Measurements from ENCODE around the gene DGKK.
"Not testable (repeated sequence)": the region's sequence is repeated elsewhere in the genome, so short reads cannot be mapped to it uniquely, and the experiment has no call there.

DGKK gene

DNA sequence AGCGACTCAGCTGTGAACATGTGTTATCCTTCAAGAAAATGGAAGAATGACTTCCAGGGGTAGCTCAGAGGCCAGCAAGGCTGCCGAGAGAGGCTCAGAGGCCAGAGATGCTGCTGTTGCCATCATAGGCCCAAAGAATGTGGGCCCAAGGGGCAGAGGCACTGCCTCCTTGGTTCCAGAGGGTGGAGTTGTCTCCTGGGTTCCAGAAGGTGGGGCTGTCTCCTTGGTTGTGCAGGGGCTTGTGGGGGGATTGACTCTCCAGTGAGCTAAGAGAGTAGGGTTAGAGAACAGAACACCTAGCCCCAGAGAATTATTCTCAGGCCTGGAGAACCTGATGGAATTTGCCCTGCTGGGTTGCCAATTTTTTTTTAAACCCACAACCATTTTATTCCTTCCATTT lies 62.6 kb downstream of the DGKK start:
- DNase-seq, result no peak

DNA sequence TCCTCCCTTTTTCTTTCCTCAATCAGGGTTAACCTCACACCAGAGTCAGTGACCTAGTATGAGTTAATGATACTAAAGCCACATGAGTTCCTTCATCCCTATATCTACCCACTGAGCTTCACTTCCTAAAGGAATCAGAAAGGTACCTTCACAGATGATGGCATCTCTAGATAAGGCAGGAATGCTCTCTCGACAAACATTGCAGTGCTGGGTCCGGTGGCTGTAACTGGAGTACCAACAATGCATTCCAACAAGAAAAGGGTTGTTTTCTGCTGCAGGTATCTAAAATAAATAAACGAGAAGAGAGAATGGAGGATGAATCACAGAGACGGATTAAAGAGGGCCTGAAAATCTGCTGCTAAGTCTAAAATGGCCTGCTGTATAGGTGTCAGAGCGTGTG lies 66.7 kb downstream of the DGKK start:
- no peak for DNase-seq

GRCh38 chrX:50402886-50403285 lies 67.7 kb downstream of the DGKK start:
- DNase-seq, result no peak

DNA sequence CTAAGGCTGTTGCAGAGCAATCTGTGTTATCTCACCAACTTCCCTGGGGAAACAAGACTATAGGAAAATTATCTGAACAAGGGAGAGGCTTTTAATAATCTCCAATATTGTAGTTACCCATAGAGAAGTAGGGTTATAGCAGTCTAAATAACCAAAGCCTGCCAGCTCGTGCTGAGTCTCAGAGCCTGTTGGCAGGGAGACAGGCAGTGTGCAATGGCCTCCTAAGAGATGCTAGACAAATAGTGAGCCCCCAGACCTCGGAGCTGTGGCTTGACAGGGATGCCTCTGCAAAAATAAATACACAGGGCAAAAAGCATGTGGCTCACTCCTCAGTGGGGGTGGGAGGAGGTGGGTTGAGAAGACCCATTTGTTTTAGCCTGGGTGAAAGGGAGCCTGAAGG lies 76.7 kb downstream of the DGKK start:
- DNase-seq, result no peak

DNA sequence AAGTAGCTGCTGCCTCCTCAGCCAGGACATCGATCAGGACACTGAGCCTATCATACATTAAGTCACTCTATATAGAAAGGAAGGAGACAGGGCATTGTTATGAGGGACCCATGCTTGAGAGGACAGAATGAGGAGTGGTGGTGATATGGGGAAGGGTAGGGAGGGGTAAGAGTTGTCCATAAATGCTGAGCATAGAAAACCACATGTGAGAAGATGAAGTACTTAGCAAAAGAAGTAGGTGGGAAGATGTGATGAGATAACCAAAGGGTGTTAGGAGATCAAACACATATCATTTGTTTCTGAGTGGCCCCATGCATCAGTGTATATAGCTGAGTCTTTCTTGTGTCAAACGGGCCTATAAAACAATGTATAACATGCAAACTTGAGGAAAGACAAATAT lies 84.1 kb downstream of the DGKK start:
- DNase-seq, result no peak

GRCh38 chrX:50381729-50382415 lies 88.8 kb downstream of the DGKK start:
- DNase-seq, result no peak

- no peak for DNase-seq
These were observed 95.0 kb downstream of the DGKK start for GRCh38 chrX:50375481-50376267.

DNA sequence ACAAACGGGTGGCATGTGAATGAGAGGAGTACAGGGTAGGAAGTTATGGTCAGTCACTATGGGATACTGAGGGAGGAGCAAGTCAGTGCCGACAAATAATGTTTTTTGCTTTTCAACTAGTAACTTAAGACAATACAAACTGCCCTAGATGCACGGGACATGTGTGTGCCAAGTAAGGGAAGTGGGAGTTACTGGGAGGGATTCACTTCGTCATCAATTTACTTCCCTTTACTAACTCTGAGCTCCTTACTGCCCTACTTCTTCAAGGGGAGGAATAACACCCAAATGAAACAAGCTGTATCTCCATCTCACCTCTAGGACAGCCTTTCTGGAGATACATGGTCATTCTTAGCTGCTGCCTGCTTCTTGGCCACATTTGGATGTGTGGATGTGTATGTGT lies 97.7 kb downstream of the DGKK start:
- DNase-seq, result no peak

DNA sequence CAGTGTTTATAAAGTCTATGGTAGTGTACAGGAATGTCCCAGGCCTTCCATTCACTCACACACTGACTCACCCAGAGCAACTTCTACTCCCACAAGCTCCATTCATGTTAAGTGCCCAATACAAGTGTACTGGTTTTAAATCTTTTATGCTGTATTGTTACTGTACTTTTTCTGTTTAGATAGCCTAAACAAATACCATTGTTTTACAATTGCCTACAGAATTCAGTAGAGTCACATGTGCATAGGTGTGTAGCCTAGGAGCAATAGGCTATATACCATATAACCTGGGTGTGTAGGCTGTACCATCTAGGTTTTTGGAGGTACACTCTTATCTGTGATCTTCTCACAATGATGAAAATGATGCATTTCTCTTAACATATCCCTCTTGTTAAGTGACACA lies 126.7 kb downstream of the DGKK start:
- DNase-seq, result no peak

GRCh38 chrX:50333308-50333707 lies 137.3 kb downstream of the DGKK start:
- no peak for DNase-seq

DNA sequence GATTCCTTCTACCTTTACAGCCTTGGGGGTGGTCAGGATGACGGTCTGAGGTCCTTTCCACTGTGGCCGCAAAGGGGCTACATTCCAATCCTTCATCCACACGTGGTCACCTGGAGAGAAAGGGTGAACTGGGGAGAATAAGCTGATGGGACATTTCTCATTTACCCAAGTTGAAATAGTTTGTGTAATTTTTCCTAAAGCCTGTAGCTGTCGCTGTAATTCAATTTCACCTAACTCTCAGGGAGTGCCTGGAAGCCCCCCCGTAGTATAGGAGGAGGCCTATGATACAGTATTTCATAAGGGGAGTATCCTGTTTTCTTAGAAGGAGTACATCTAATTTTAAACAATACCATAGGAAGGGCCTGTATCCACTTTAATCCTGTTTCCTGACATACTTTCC lies 138.0 kb downstream of the DGKK start:
- DNase-seq, result not testable (repeated sequence)

GRCh38 chrX:50327235-50327634 lies 143.4 kb downstream of the DGKK start:
- no peak for DNase-seq
